H1 (cell line): ENCODE data around the gene MYO16. TPM values are rescaled to one million over a fixed set of nuclear protein-coding genes. Genes with fewer than 3 reads are reported as not detected.

Experiments used
- CHD2 ChIP-seq: IDR thresholded peaks from 2 replicates; pipeline ENCODE4 v1.6.1; 2012; ENCODE audit warnings: low read length, improper control_type of control experiment
- POU5F1 ChIP-seq: IDR thresholded peaks from 2 replicates; pipeline ENCODE4 v1.6.1; 2011; ENCODE audit warnings: low read depth, mild to moderate bottlenecking, low read length, moderate library complexity
- SUZ12 ChIP-seq: fragments of 200-600 bp; sonication (generic); IDR thresholded peaks from 2 replicates; pipeline ENCODE4 v1.6.1; 2012; ENCODE audit warnings: mild to moderate bottlenecking, inconsistent platforms, low read length, moderate library complexity, mixed read lengths
- polyA plus RNA-seq, 7 experiments: library from polyadenylated mRNA; depleted of rRNA in 3 of 7; stranded (reverse) in 5 of 7; unstranded in 2 of 7; fragments of >200 nt in 5 of 7; fragments of 200-250 nt in 2 of 7; gene quantifications; 1 replicate in 5 of 7; 2 replicates in 1 of 7; 4 replicates in 1 of 7; pipeline versions ENCODE4 v1.2.1 to v1.2.3, GENCODE V29; 2011 to 2013; ENCODE audit warnings: missing spikeins in 2 of 7, mixed read lengths in 2 of 7
- total RNA-seq: library from RNA; stranded (reverse); fragmentation: NEBNext Ultra II Directional; extraction: Animal tissue kit (Norgen Biotek cat#: 25700); gene quantifications from 2 replicates; pipeline ENCODE4 v1.2.1, GENCODE V29; 2021

The MYO16 gene
- total and polyA plus RNA-seq, 2 of the 8 experiments (the other 6 are each of a cell fraction or from before 2014, with no cell fraction given), result 0.02 to 0.22 TPM

DNA sequence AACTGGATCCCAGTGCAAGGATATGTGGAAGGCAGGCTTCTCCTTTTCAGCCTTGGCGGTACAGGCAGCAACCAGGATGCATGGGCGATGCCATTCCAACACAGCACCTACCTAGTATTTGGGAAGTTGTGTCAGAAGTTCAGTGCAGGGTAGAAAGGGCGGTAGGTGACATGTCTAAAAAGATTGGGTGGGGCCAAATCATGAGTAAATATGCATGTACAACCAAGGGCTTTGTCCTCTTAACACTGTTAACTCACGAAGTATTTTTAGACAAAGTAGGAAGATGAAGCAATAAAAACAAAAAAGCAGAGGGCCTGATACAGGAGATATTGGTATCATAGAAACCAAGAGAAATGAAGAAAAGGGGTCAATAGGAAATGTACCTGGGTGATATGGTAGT lies 392.1 kb downstream of the MYO16 start (continued):
- TF ChIP-seq CHD2 (no peak), POU5F1 (no peak), SUZ12 (no peak)
